DMS114 treated with DMSO at 0.1 percent for 48 hours (cell line): ENCODE measurements around the gene ASPRV1.
"Not testable (repeated sequence)": the region's sequence is repeated elsewhere in the genome, so short reads cannot be mapped to it uniquely, and the experiment has no call there.

Source experiments
- DNase-seq: peaks from one replicate; lab custom pipeline; 2025; ENCODE audit not compliant: unreplicated experiment; lab: John Stamatoyannopoulos, UW

Gene ASPRV1

GRCh38 chr2:69961496-69961895 lies at the start of gene ASPRV1:
Gene ASPRV1, minus strand, starts transcription at chr2:69961631. Its CDS starts 195 bp downstream, at chr2:69961436.
- DNase-seq = no peak

DNA sequence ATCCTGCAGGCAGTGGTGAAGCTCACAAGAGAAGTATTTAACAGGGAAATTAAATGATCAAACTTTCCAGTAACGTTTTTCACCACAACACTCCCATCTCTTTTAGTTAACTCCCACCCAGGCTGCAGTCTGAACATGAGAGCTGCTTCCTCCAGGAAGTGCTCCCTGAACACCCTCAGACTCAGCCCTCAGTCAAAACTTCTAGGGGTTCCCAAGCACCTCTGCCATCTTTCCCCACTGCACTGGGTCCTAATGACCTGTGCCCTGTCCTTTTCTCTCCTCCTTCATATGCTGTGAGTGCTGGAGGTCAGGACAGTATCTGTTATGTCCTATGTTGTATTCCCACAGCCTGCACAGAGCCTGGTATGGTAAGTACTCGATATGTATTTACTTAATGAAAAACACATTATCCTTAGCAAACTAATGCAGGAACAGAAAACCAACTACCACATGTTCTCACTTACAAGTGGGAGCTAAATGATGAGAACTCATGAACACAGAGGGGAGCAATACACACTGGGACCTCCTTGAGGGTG lies 49.2 kb upstream of the ASPRV1 start:
- DNase-seq = no peak

- no peak for DNase-seq
Observed at GRCh38 chr2:70009762-70010575, 48.5 kb upstream of the ASPRV1 start.

- DNase-seq = no peak
Observed at GRCh38 chr2:70008290-70008689, 46.9 kb upstream of the ASPRV1 start.

DNA sequence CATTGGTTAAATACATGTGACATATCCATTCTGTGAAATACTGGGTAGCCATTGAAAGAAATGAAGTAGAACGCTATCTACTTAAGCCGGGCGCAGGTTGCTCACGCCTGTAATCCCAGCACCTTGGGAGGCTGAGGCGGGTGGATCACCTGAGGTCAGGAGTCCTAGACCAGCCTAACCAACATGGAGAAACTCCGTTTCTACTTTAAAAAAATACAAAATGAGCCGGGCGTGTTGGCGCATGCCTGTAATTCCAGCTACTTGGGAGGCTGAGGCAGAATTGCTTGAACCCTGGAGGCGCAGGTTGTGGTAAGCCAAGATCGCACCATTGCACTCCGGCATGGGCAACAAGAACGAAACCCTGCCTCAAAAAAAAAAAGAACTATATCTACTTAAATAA lies 45.7 kb upstream of the ASPRV1 start:
- DNase-seq = no peak

- DNase-seq = no peak
Observed at GRCh38 chr2:70006447-70006784, 45.0 kb upstream of the ASPRV1 start.

- DNase-seq = no peak
Observed at GRCh38 chr2:70005752-70006446, 44.5 kb upstream of the ASPRV1 start.

DNA sequence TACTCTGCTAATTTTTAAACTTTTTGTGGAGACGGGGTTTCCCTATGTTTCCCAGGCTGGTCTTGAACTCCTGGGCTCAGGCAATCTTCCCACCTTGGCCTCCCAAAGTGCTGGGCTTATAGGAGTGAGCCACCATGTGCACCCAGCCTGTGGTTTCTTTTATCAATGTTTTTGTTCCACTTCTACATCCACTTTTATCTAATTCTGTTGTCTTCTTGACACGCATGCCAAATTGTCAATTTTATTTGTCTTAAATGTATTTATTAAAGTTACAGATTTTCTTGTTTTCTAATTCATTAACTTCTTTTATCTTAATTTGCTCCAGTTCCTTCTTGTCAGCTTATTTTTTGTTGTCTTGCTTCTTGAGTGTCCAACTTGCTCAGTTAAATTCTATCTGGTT lies 43.8 kb upstream of the ASPRV1 start:
- no peak for DNase-seq

DNA sequence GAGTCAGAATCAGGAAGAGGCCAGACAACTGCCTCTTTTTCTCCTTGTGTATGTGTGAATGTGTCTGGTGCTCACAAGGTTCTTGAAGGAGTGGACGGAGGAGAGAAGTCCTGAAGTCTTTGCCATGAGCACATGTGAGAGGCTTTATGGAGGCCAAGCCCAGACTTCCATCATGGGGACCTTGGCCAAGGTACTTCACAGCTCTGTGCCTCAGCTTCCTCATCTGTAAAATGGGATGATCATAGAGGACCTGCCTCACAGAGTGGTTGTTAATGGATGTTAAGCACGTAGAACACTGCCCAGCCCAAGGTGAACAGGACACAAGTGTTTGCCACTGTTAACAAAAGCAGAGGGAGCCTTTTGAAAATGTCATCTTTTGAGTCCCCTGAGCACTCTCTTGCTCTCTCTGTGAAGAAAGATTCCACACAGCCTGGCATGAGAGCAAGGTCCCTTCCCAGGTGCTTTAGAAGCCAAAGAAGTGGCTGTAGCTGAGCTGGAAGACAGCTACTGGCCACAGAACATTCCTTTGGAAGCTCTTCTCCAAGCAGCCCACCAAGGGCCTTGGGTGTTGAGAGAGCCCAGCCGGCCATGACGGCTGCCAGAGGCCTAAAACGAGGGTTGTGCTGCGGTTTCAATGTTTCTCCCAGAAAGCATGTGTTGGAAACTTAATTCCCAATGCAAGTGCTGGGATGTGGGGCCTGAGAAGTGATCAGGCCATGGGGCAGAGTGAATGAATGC lies 41.8 kb upstream of the ASPRV1 start:
- DNase-seq = no peak

DNA sequence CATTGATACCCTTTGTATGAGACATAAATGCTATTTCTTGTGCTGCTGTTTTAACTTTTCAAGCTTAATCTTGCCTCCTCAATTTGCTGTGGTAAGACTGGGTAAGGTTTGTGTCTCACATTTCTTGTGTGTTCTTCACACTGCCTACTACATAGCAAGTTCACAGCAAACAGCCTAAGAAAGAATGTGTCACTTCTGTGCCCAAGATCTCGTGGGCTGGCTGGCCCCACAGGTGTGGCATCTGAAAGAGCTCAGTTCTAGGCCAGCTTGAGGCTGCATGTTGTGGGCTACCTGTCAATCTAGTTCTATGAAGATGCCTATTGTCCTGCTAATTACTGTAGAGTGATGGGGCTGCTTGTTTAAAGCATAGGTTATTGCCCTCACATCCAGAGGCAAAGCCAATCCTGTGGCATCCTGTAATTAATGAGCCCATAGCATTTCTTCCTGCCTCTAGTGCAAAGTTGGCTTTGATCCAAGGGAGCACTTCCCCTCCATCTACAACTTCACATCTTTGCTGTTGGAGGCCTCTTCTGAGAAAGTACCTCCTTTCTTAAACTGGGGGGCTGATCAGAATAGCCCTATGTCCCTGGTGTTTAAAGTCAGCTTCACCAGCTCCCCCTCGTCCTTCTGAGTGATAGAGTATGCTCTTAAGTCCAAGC lies 40.9 kb upstream of the ASPRV1 start:
- no peak for DNase-seq

DNA sequence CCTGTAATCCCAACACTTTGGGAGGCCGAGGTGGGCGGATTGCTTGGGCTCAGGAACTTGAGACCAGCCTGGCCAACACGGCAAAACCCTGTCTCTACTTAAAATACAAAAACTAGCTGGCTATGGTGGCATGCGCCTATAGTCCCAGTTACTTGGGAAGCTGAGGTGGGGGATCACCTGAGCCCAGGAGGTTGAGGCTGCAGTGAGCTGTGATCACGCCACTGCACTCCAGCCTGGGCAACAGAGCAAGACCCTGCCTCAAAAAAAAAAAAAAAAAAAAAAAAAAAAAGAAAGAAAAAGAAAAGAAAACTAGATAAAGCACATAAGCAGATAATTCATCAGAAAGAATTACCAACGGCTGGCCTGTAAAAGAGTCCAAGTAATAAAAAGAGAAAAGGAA lies 39.1 kb upstream of the ASPRV1 start:
- not testable (repeated sequence) for DNase-seq

DNA sequence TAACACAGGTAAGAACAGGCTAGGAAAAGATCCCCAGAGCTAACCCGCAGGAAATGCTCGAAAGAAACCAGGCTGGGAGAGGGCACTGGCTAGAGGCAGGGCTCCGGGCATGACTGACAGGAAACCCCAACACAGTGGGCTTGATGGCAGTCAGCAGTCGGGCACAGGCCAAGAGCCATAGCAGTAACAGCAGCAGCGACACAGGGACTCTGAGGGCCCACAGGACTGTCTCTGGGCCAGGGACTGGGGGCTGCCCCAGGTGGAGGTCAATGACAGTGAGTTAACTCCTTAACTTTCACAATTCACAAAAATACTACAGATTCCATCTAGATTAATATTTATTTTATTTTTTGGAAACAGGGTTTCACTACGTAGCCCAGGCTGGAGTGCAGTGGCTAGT lies 37.3 kb upstream of the ASPRV1 start:
- DNase-seq = no peak

- DNase-seq = no peak
Observed at GRCh38 chr2:69997015-69997830, 35.8 kb upstream of the ASPRV1 start.

GRCh38 chr2:69995511-69995910 lies 34.1 kb upstream of the ASPRV1 start:
- DNase-seq = no peak

- DNase-seq = no peak
Observed at GRCh38 chr2:69994166-69994565, 32.7 kb upstream of the ASPRV1 start.

- no peak for DNase-seq
Observed at GRCh38 chr2:69993708-69994107, 32.3 kb upstream of the ASPRV1 start.

- DNase-seq = no peak
Observed at GRCh38 chr2:69993048-69993565, 31.7 kb upstream of the ASPRV1 start.

DNA sequence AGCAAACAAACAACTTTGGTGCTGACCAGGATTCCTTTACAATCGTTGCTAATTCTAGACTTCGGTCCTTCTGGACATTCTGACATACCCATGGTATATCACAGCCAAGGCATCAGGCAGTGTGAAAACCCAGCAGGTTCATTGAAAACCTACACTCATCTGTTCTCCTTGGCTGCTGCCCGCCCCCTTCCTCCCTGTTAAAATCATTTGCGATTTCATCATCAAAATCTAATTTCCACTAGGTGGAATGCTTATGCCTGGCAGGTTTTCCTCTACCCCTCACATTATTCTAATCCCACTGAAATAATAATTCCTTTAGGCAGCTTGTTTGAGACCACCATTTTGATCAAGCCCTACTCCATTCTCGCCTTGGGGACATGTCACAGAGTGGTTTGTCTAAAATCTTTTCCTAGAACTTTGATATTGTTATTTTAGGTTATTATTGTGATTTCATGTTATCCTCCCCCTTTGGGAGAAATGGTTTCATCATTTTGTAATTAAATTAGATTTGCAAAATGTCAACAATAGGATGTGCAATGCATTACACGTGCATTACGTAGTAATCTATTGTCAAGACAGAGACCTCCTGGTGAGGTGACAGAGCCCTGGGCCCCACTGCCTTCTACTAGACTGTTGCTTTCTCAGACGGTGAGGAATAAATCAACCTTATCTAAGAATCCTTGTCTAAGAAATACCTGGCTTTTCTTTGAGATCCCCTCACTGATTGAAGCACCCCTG lies 31.0 kb upstream of the ASPRV1 start:
- DNase-seq = no peak

GRCh38 chr2:69989441-69990105 lies 28.1 kb upstream of the ASPRV1 start:
- no peak for DNase-seq
